Measurements from ENCODE around the gene SPEG.

Gene SPEG

GRCh38 chr2:219420687-219421086 lies 14.0 kb upstream of the SPEG start:
- Histone ChIP-seq H3F3A (ENCODE audit: control insufficient read depth, insufficient read depth) (no peaks in the 10 kb centered on the region), H3K27ac (ENCODE audit: low read depth, low read length) (no peak overlapping the region), H3K9me3 (ENCODE audit: control insufficient read depth, insufficient read depth, low read length) (no peaks in the 10 kb centered on the region), H3K4me2 (ENCODE audit: low read length) (no peak overlapping the region), H3K27me3 (ENCODE audit: control insufficient read depth, low read length) (peaks cover under 1% of the 10 kb centered on the region), H4K20me1 (ENCODE audit: control insufficient read depth, insufficient read depth, low read depth, low read length) (no peaks in the 10 kb centered on the region), H3K4me1 (ENCODE audit: control insufficient read depth, low read length) (no peaks in the 10 kb centered on the region), H3K4me3 (ENCODE audit: low read length) (no peak overlapping the region), H3K9me2 (replicated peaks; ENCODE audit: control insufficient read depth, low read length) (no peaks in the 10 kb centered on the region), H3K36me3 (ENCODE audit: control insufficient read depth, low read length) (no peaks in the 10 kb centered on the region), H3K79me2 (ENCODE audit: control insufficient read depth, low read length) (no peaks in the 10 kb centered on the region)
- TF ChIP-seq EZH2phosphoT487 (IDR thresholded peaks at IDR 0.05; ENCODE audit: borderline replicate concordance, low read length) (no peak), CTCF (IDR thresholded peaks at IDR 0.05; ENCODE audit: low read depth, low read length, poor library complexity, severe bottlenecking) (no peak)

GRCh38 chr2:219421323-219421722 lies 13.3 kb upstream of the SPEG start:
- Histone ChIP-seq H3K27ac (ENCODE audit: low read depth, low read length) (no peak overlapping the region), H3K4me3 (ENCODE audit: low read length) (no peak overlapping the region), H4K20me1 (ENCODE audit: control insufficient read depth, insufficient read depth, low read depth, low read length) (no peaks in the 10 kb centered on the region), H3K4me2 (ENCODE audit: low read length) (no peak overlapping the region), H3K9me3 (ENCODE audit: control insufficient read depth, insufficient read depth, low read length) (no peaks in the 10 kb centered on the region), H3K9me2 (replicated peaks; ENCODE audit: control insufficient read depth, low read length) (no peaks in the 10 kb centered on the region), H3K4me1 (ENCODE audit: control insufficient read depth, low read length) (no peaks in the 10 kb centered on the region), H3K27me3 (ENCODE audit: control insufficient read depth, low read length) (no peaks in the 10 kb centered on the region), H3K79me2 (ENCODE audit: control insufficient read depth, low read length) (no peaks in the 10 kb centered on the region), H3K36me3 (ENCODE audit: control insufficient read depth, low read length) (no peaks in the 10 kb centered on the region), H3F3A (ENCODE audit: control insufficient read depth, insufficient read depth) (no peaks in the 10 kb centered on the region)
- TF ChIP-seq EZH2phosphoT487 (IDR thresholded peaks at IDR 0.05; ENCODE audit: borderline replicate concordance, low read length) (no peak), CTCF (IDR thresholded peaks at IDR 0.05; ENCODE audit: low read depth, low read length, poor library complexity, severe bottlenecking) (no peak)

GRCh38 chr2:219422952-219423534 lies 11.6 kb upstream of the SPEG start:
- Histone ChIP-seq H3K9me2 (replicated peaks; ENCODE audit: control insufficient read depth, low read length) (no peaks in the 10 kb centered on the region), H3K4me2 (ENCODE audit: low read length) (no peak overlapping the region), H3K79me2 (ENCODE audit: control insufficient read depth, low read length) (no peaks in the 10 kb centered on the region), H3K36me3 (ENCODE audit: control insufficient read depth, low read length) (no peaks in the 10 kb centered on the region), H3K4me3 (ENCODE audit: low read length) (no peak overlapping the region), H3F3A (ENCODE audit: control insufficient read depth, insufficient read depth) (no peaks in the 10 kb centered on the region), H3K9me3 (ENCODE audit: control insufficient read depth, insufficient read depth, low read length) (no peaks in the 10 kb centered on the region), H3K27me3 (ENCODE audit: control insufficient read depth, low read length) (no peaks in the 10 kb centered on the region; the same call in 1 of the 2 replicates), H3K27ac (ENCODE audit: low read depth, low read length) (no peak overlapping the region), H3K4me1 (ENCODE audit: control insufficient read depth, low read length) (no peaks in the 10 kb centered on the region), H4K20me1 (ENCODE audit: control insufficient read depth, insufficient read depth, low read depth, low read length) (no peaks in the 10 kb centered on the region)
- TF ChIP-seq CTCF (IDR thresholded peaks at IDR 0.05; ENCODE audit: low read depth, low read length, poor library complexity, severe bottlenecking) (no peak), EZH2phosphoT487 (IDR thresholded peaks at IDR 0.05; ENCODE audit: borderline replicate concordance, low read length) (no peak)

Measured in DOHH2 (cell line).